SU-DHL-6 (cell line): ENCODE data around the gene ZDHHC11.
"Not testable (repeated sequence)": the region's sequence is repeated elsewhere in the genome, so short reads cannot be mapped to it uniquely, and the experiment has no call there.

Experiments
- H2AFZ ChIP-seq: fragments of 200-600 bp; sonication (generic); 2 replicates; pipeline ENCODE4 v1.6.1; 2014; ENCODE audit warnings: low read depth, mild to moderate bottlenecking, moderate library complexity, mixed read lengths, antibody characterized with exemption, low read length; ENCODE audit not compliant: severe bottlenecking
- H3F3A ChIP-seq: fragments of 200-600 bp; shearing (Covaris generic); 2 replicates; pipeline ENCODE4 v1.6.0; 2016; ENCODE audit warnings: antibody characterized with exemption, mild to moderate bottlenecking; ENCODE audit not compliant: insufficient read depth
- H3K27ac ChIP-seq: fragments of 200-600 bp; sonication (generic); 2 replicates; pipeline ENCODE4 v1.5.1; 2016; ENCODE audit warnings: low read depth, mild to moderate bottlenecking, low read length, moderate library complexity, mixed read lengths
- H3K27me3 ChIP-seq: fragments of 200-600 bp; sonication (generic), shearing (Covaris generic); 2 replicates; pipeline ENCODE4 v1.6.0; 2014; ENCODE audit warnings: mild to moderate bottlenecking, low read length
- H3K36me3 ChIP-seq: fragments of 200-600 bp; sonication (generic); 2 replicates; pipeline ENCODE4 v1.6.1; 2014; ENCODE audit warnings: mild to moderate bottlenecking, low read length, mixed read lengths
- H3K4me2 ChIP-seq: fragments of 300-600, 200-600 bp; shearing (Covaris generic), sonication (generic); 2 replicates; pipeline ENCODE4 v1.6.0; 2014; ENCODE audit warnings: low read length, low read depth, mild to moderate bottlenecking; ENCODE audit not compliant: poor library complexity, severe bottlenecking
- H3K4me3 ChIP-seq: fragments of 200-600 bp; sonication (generic); 2 replicates; pipeline ENCODE4 v1.5.1; 2014; ENCODE audit warnings: antibody characterized with exemption, low read length, mild to moderate bottlenecking, mixed read lengths; ENCODE audit not compliant: insufficient read depth, poor library complexity, severe bottlenecking
- H3K79me2 ChIP-seq: fragments of 200-600 bp; sonication (generic); 2 replicates; pipeline ENCODE4 v1.6.1; 2014; ENCODE audit warnings: mild to moderate bottlenecking, low read length, moderate library complexity; ENCODE audit not compliant: insufficient read depth
- H3K9ac ChIP-seq: fragments of 200-600 bp; sonication (generic); 2 replicates; pipeline ENCODE4 v1.7.0; 2014; ENCODE audit warnings: mild to moderate bottlenecking, low read length
- H3K9me2 ChIP-seq: fragments of 200-600 bp; sonication (generic); replicated peaks from 2 replicates; pipeline ENCODE4 v1.6.1; 2014; ENCODE audit warnings: low read length; ENCODE audit not compliant: insufficient read depth
- H3K9me3 ChIP-seq: fragments of 200-600 bp; sonication (generic); 2 replicates; pipeline ENCODE4 v1.6.1; 2014; ENCODE audit warnings: low read length, mixed read lengths; ENCODE audit not compliant: insufficient read depth
- H4K20me1 ChIP-seq: fragments of 200-600 bp; sonication (generic); 2 replicates; pipeline ENCODE4 v1.6.1; 2014; ENCODE audit warnings: low read depth, mild to moderate bottlenecking, antibody characterized with exemption, low read length, moderate library complexity, mixed read lengths
- CTCF ChIP-seq: fragments of 200-600 bp; sonication (generic); IDR thresholded peaks from one replicate; pipeline ENCODE4 v1.5.1; 2017; ENCODE audit warnings: antibody characterized with exemption, mild to moderate bottlenecking, low read length, moderate library complexity; ENCODE audit not compliant: insufficient read depth, poor library complexity, severe bottlenecking
- EZH2phosphoT487 ChIP-seq: fragments of 200-600 bp; sonication (generic), shearing (Covaris generic); conservative IDR thresholded peaks from 2 replicates; pipeline ENCODE4 v1.6.1; 2018; ENCODE audit warnings: mild to moderate bottlenecking, antibody characterized with exemption, low read length, moderate library complexity, mixed read lengths

Gene ZDHHC11

GRCh38 chr5:777756-778161 lies 73.0 kb downstream of the ZDHHC11 start:
- H3K9me2 ChIP-seq: no peaks in the 10 kb centered on the region
- H3F3A ChIP-seq: no peaks in the 10 kb centered on the region
- H3K27ac ChIP-seq: no peak overlapping the region
- H3K4me3 ChIP-seq: no peak overlapping the region
- TF ChIP-seq EZH2phosphoT487 (no peak), CTCF (no peak)
- H3K36me3 ChIP-seq: no peaks in the 10 kb centered on the region
- no peak overlapping the region for H3K4me2 ChIP-seq
- H4K20me1 ChIP-seq: no peaks in the 10 kb centered on the region
- no peaks in the 10 kb centered on the region for H3K79me2 ChIP-seq
- H3K9ac ChIP-seq: no peak overlapping the region
- H2AFZ ChIP-seq: no peak overlapping the region
- no peaks in the 10 kb centered on the region for H3K27me3 ChIP-seq
- H3K9me3 ChIP-seq: no peaks in the 10 kb centered on the region

GRCh38 chr5:776862-777711 lies 73.7 kb downstream of the ZDHHC11 start:
- Histone ChIP-seq H3K36me3 (no peaks in the 10 kb centered on the region), H3K4me2 (no peak overlapping the region), H3F3A (no peaks in the 10 kb centered on the region), H2AFZ (no peak overlapping the region), H3K9ac (no peak overlapping the region), H3K27ac (no peak overlapping the region), H3K9me3 (no peaks in the 10 kb centered on the region), H4K20me1 (no peaks in the 10 kb centered on the region), H3K79me2 (no peaks in the 10 kb centered on the region), H3K9me2 (no peaks in the 10 kb centered on the region), H3K27me3 (no peaks in the 10 kb centered on the region), H3K4me3 (no peak overlapping the region)
- TF ChIP-seq CTCF: no peak
- no peak for TF ChIP-seq EZH2phosphoT487

- H3K4me2 ChIP-seq: no peak overlapping the region
- no peak overlapping the region for H3K9ac ChIP-seq
- H3K4me3 ChIP-seq: no peak overlapping the region
- no peak for TF ChIP-seq CTCF
- TF ChIP-seq EZH2phosphoT487: no peak
- H3F3A ChIP-seq: no peaks in the 10 kb centered on the region
- no peaks in the 10 kb centered on the region for H3K36me3 ChIP-seq
- H2AFZ ChIP-seq: no peak overlapping the region
- no peaks in the 10 kb centered on the region for H4K20me1 ChIP-seq
- no peaks in the 10 kb centered on the region for H3K27me3 ChIP-seq
- no peaks in the 10 kb centered on the region for H3K9me3 ChIP-seq
- H3K79me2 ChIP-seq: no peaks in the 10 kb centered on the region
- no peaks in the 10 kb centered on the region for H3K9me2 ChIP-seq
- no peak overlapping the region for H3K27ac ChIP-seq
Observed at GRCh38 chr5:775961-776861, 74.6 kb downstream of the ZDHHC11 start.

GRCh38 chr5:775595-775960 lies 75.2 kb downstream of the ZDHHC11 start:
- H4K20me1 ChIP-seq, H3K36me3 ChIP-seq, H3K4me2 ChIP-seq, H3K27me3 ChIP-seq, H2AFZ ChIP-seq, H3K9ac ChIP-seq, H3K27ac ChIP-seq, H3K9me2 ChIP-seq, H3K4me3 ChIP-seq, H3F3A ChIP-seq, H3K9me3 ChIP-seq, H3K79me2 ChIP-seq: not testable (repeated sequence)

GRCh38 chr5:774854-775505 lies 75.8 kb downstream of the ZDHHC11 start:
- H3K9me2 ChIP-seq, H3K9me3 ChIP-seq, H3K9ac ChIP-seq, H2AFZ ChIP-seq, H3K4me2 ChIP-seq, H3F3A ChIP-seq, H3K36me3 ChIP-seq, H3K27me3 ChIP-seq, H4K20me1 ChIP-seq, H3K79me2 ChIP-seq, H3K4me3 ChIP-seq, H3K27ac ChIP-seq: not testable (repeated sequence)
